ENCODE results near the gene CRADD.

CRADD gene

GRCh38 chr12:93678779-93679178 lies 1.6 kb downstream of the CRADD start:
- Histone ChIP-seq H3K9me3 (ENCODE audit: low read depth, low read length) (no peaks in the 10 kb centered on the region), H3K9ac (ENCODE audit: insufficient read length) (no peak overlapping the region), H3K27ac (no peak overlapping the region), H3K36me3 (ENCODE audit: insufficient read depth, low read length) (no peaks in the 10 kb centered on the region), H3K4me3 (no peak overlapping the region)
- TF ChIP-seq POLR2AphosphoS5 (IDR thresholded peaks at IDR 0.05; ENCODE audit: borderline replicate concordance, low read depth, low read length) (no peak), EZH2 (IDR thresholded peaks at IDR 0.05) (no peak), FOXP2 (optimal IDR thresholded peaks at IDR 0.05; ENCODE audit: control extremely low read depth, extremely low read length, insufficient read depth) (no peak)
- DNase-seq (ENCODE audit: low read depth, low spot score), result no peak

- Histone ChIP-seq H3K4me3 (no peak overlapping the region), H3K27ac (no peak overlapping the region), H3K9ac (ENCODE audit: insufficient read length) (no peak overlapping the region), H3K9me3 (ENCODE audit: low read depth, low read length) (no peaks in the 10 kb centered on the region), H3K36me3 (ENCODE audit: insufficient read depth, low read length) (no peaks in the 10 kb centered on the region)
- DNase-seq (ENCODE audit: low read depth, low spot score), result no peak
- no peak for TF ChIP-seq FOXP2 (optimal IDR thresholded peaks at IDR 0.05; ENCODE audit: control extremely low read depth, extremely low read length, insufficient read depth)
- TF ChIP-seq EZH2 (IDR thresholded peaks at IDR 0.05), result no peak
- TF ChIP-seq POLR2AphosphoS5 (IDR thresholded peaks at IDR 0.05; ENCODE audit: borderline replicate concordance, low read depth, low read length), result no peak
Observed at GRCh38 chr12:93679308-93679925, 2.2 kb downstream of the CRADD start.

GRCh38 chr12:93680006-93680405 lies 2.8 kb downstream of the CRADD start:
- Histone ChIP-seq H3K9ac (ENCODE audit: insufficient read length) (no peak overlapping the region), H3K4me3 (no peak overlapping the region), H3K9me3 (ENCODE audit: low read depth, low read length) (no peaks in the 10 kb centered on the region), H3K27ac (no peak overlapping the region), H3K36me3 (ENCODE audit: insufficient read depth, low read length) (no peaks in the 10 kb centered on the region)
- no peak for TF ChIP-seq POLR2AphosphoS5 (IDR thresholded peaks at IDR 0.05; ENCODE audit: borderline replicate concordance, low read depth, low read length)
- no peak for TF ChIP-seq EZH2 (IDR thresholded peaks at IDR 0.05)
- TF ChIP-seq FOXP2 (optimal IDR thresholded peaks at IDR 0.05; ENCODE audit: control extremely low read depth, extremely low read length, insufficient read depth), result no peak
- DNase-seq (ENCODE audit: low read depth, low spot score), result no peak

- no peak overlapping the region for H3K4me3 ChIP-seq
- no peaks in the 10 kb centered on the region for H3K9me3 ChIP-seq (ENCODE audit: low read depth, low read length)
- no peak overlapping the region for H3K27ac ChIP-seq
- TF ChIP-seq POLR2AphosphoS5 (IDR thresholded peaks at IDR 0.05; ENCODE audit: borderline replicate concordance, low read depth, low read length), result no peak
- TF ChIP-seq FOXP2 (optimal IDR thresholded peaks at IDR 0.05; ENCODE audit: control extremely low read depth, extremely low read length, insufficient read depth), result no peak
- TF ChIP-seq EZH2 (IDR thresholded peaks at IDR 0.05), result no peak
- DNase-seq (ENCODE audit: low read depth, low spot score), result no peak
- no peaks in the 10 kb centered on the region for H3K36me3 ChIP-seq (ENCODE audit: insufficient read depth, low read length)
- no peak overlapping the region for H3K9ac ChIP-seq (ENCODE audit: insufficient read length)
Observed at GRCh38 chr12:93682846-93683261, 5.7 kb downstream of the CRADD start.

- DNase-seq (ENCODE audit: low read depth, low spot score), result no peak
- no peaks in the 10 kb centered on the region for H3K36me3 ChIP-seq (ENCODE audit: insufficient read depth, low read length)
- no peak for TF ChIP-seq POLR2AphosphoS5 (IDR thresholded peaks at IDR 0.05; ENCODE audit: borderline replicate concordance, low read depth, low read length)
- TF ChIP-seq EZH2 (IDR thresholded peaks at IDR 0.05), result no peak
- TF ChIP-seq FOXP2 (optimal IDR thresholded peaks at IDR 0.05; ENCODE audit: control extremely low read depth, extremely low read length, insufficient read depth), result no peak
- no peak overlapping the region for H3K4me3 ChIP-seq
- no peak overlapping the region for H3K27ac ChIP-seq
- H3K9me3 ChIP-seq (ENCODE audit: low read depth, low read length), result no peaks in the 10 kb centered on the region
- H3K9ac ChIP-seq (ENCODE audit: insufficient read length), result no peak overlapping the region
Observed at GRCh38 chr12:93683410-93683809, 6.2 kb downstream of the CRADD start.

GRCh38 chr12:93684716-93685115 lies 7.5 kb downstream of the CRADD start:
- no peaks in the 10 kb centered on the region for H3K9me3 ChIP-seq (ENCODE audit: low read depth, low read length)
- no peak for DNase-seq (ENCODE audit: low read depth, low spot score)
- no peaks in the 10 kb centered on the region for H3K36me3 ChIP-seq (ENCODE audit: insufficient read depth, low read length)
- H3K9ac ChIP-seq (ENCODE audit: insufficient read length), result no peak overlapping the region
- H3K4me3 ChIP-seq, result no peak overlapping the region
- TF ChIP-seq FOXP2 (optimal IDR thresholded peaks at IDR 0.05; ENCODE audit: control extremely low read depth, extremely low read length, insufficient read depth), result no peak
- TF ChIP-seq EZH2 (IDR thresholded peaks at IDR 0.05), result no peak
- no peak for TF ChIP-seq POLR2AphosphoS5 (IDR thresholded peaks at IDR 0.05; ENCODE audit: borderline replicate concordance, low read depth, low read length)
- no peak overlapping the region for H3K27ac ChIP-seq

- H3K9ac ChIP-seq (ENCODE audit: insufficient read length), result no peak overlapping the region
- DNase-seq (ENCODE audit: low read depth, low spot score), result peak; percentile 71
- H3K9me3 ChIP-seq (ENCODE audit: low read depth, low read length), result no peaks in the 10 kb centered on the region
- no peaks in the 10 kb centered on the region for H3K36me3 ChIP-seq (ENCODE audit: insufficient read depth, low read length)
- no peak overlapping the region for H3K27ac ChIP-seq
- H3K4me3 ChIP-seq, result peak overlapping the region; percentile 38; the same call in 1 of the 2 replicates
- no peak for TF ChIP-seq FOXP2 (optimal IDR thresholded peaks at IDR 0.05; ENCODE audit: control extremely low read depth, extremely low read length, insufficient read depth)
- no peak for TF ChIP-seq EZH2 (IDR thresholded peaks at IDR 0.05)
- no peak for TF ChIP-seq POLR2AphosphoS5 (IDR thresholded peaks at IDR 0.05; ENCODE audit: borderline replicate concordance, low read depth, low read length)
Observed at GRCh38 chr12:93686572-93687356, 9.6 kb downstream of the CRADD start.

GRCh38 chr12:93689076-93689834 lies 12.1 kb downstream of the CRADD start:
- TF ChIP-seq POLR2AphosphoS5 (IDR thresholded peaks at IDR 0.05; ENCODE audit: borderline replicate concordance, low read depth, low read length), result no peak
- TF ChIP-seq FOXP2 (optimal IDR thresholded peaks at IDR 0.05; ENCODE audit: control extremely low read depth, extremely low read length, insufficient read depth), result no peak
- no peak for TF ChIP-seq EZH2 (IDR thresholded peaks at IDR 0.05)
- H3K4me3 ChIP-seq, result no peak overlapping the region

More at GRCh38 chr12:93689076-93689834, 12.1 kb downstream of the CRADD start:
- Histone ChIP-seq H3K36me3 (ENCODE audit: insufficient read depth, low read length) (no peaks in the 10 kb centered on the region), H3K27ac (no peak overlapping the region), H3K9ac (ENCODE audit: insufficient read length) (no peak overlapping the region), H3K9me3 (ENCODE audit: low read depth, low read length) (no peaks in the 10 kb centered on the region)
- DNase-seq (ENCODE audit: low read depth, low spot score), result no peak
